Measurements from ENCODE around the gene TPX2. TPM values are rescaled to one million over a fixed set of nuclear protein-coding genes. Genes with fewer than 3 reads are reported as not detected.

TPX2 gene
- total RNA-seq, 1 experiment from 2014 or later, result 179 TPM

DNA sequence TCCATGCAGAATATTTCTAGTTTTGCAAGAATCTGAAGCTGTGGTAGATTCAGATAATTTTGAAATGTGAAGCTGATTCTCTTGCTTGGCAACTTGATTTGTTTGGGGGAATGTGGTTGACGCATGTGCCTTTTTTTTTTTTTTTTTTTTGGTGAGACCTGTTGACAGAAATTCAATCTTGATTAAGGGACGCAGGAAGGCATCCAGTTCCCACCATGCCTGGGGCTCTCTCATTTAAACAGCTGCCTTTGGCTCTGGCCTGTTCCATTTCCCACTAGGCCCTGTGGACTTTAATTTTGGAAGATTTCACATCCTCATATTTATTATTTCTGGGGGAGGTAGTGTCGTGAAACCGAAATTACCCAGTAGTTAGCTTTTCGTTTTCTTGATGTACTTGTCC is 8.6 kb downstream of the TPX2 start:
- no peak overlapping the region for H3K27ac Mint-ChIP-seq (ENCODE audit: unreplicated experiment)
- CTCF ChIA-PET, result interaction anchor here (0.7 to 0.9 kb wide), 3 partner anchors 24 to 114 kb away, joined by 3 to 4 read pairs (median 4); no protein-coding TSS in a partner anchor
- H3K4me1 Mint-ChIP-seq (ENCODE audit: low read depth, unreplicated experiment), result peaks cover 28% of the 10 kb centered on the region
- peaks cover 53% of the 10 kb centered on the region for H3K36me3 Mint-ChIP-seq (ENCODE audit: insufficient read depth, unreplicated experiment)
- TSS peak; percentile 1 for BruUV-seq (replicated peaks)
- H3K9me3 Mint-ChIP-seq (ENCODE audit: low read depth, unreplicated experiment), result no peaks in the 10 kb centered on the region
- no peak for DNase-seq
- TF ChIP-seq, protein P1, sequence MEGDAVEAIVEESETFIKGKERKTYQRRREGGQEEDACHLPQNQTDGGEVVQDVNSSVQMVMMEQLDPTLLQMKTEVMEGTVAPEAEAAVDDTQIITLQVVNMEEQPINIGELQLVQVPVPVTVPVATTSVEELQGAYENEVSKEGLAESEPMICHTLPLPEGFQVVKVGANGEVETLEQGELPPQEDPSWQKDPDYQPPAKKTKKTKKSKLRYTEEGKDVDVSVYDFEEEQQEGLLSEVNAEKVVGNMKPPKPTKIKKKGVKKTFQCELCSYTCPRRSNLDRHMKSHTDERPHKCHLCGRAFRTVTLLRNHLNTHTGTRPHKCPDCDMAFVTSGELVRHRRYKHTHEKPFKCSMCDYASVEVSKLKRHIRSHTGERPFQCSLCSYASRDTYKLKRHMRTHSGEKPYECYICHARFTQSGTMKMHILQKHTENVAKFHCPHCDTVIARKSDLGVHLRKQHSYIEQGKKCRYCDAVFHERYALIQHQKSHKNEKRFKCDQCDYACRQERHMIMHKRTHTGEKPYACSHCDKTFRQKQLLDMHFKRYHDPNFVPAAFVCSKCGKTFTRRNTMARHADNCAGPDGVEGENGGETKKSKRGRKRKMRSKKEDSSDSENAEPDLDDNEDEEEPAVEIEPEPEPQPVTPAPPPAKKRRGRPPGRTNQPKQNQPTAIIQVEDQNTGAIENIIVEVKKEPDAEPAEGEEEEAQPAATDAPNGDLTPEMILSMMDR (IDR thresholded peaks at IDR 0.05; ENCODE audit: unreplicated experiment), result no peak
- intact Hi-C loops (cut with micrococcal nuclease; ENCODE audit: unreplicated experiment), result no loop called here
- H3K4me3 Mint-ChIP-seq (ENCODE audit: low read depth, unreplicated experiment), result no peak overlapping the region
- H3K27me3 Mint-ChIP-seq (ENCODE audit: unreplicated experiment), result no peaks in the 10 kb centered on the region

DNA sequence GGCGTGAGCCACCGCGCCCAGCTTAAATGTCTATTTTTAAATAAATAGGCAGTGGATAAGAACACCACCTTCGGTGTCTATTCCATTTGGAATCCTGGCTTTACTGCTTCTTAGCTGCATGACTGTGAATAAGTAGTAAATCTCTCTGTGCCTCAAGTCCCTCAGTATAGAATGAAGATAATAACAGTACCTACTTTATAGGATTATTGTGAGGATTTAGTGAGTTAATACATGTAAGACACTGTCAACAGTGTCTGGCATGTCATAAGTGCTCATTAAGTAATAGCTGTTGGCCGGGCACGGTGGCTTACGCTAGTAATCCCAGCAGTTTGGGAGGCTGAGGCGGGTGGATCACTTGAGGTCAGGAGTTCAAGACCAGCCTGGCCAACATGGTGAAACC is 10.1 kb downstream of the TPX2 start:
- Mint-ChIP-seq H3K9me3 (ENCODE audit: low read depth, unreplicated experiment) (no peaks in the 10 kb centered on the region), H3K27ac (ENCODE audit: unreplicated experiment) (no peak overlapping the region), H3K4me3 (ENCODE audit: low read depth, unreplicated experiment) (no peak overlapping the region), H3K36me3 (ENCODE audit: insufficient read depth, unreplicated experiment) (peaks cover 55% of the 10 kb centered on the region), H3K27me3 (ENCODE audit: unreplicated experiment) (no peaks in the 10 kb centered on the region), H3K4me1 (ENCODE audit: low read depth, unreplicated experiment) (peaks cover 26% of the 10 kb centered on the region)
- no peak for DNase-seq
- CTCF ChIA-PET, result interaction anchor here (0.6 kb wide), 1 partner anchor 8 kb away, joined by 3 read pairs; no protein-coding TSS in a partner anchor
- no TSS peak for BruUV-seq (replicated peaks)
- TF ChIP-seq, protein P1 (IDR thresholded peaks at IDR 0.05; ENCODE audit: unreplicated experiment), result no peak
- intact Hi-C loops (cut with micrococcal nuclease; ENCODE audit: unreplicated experiment), result no loop called here

DNA sequence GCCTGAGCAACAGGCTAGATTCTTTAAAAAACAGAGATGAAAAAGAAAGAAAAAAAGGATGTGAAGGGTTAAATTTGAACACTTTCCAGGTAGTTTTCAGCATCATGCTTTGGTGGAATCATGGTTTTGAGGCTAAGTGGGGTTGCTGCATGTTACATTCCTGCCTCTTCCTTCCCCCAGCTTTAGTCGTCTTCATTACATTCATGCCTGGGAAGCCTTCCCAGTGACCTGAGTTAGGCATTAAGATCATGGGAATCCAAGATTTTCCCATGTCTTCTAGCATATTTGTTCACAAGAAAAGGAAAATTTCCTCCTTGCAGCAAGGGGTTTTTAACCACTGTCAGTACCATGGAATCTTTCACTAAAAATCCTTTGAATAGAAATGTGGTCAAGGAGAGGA is 12.0 kb downstream of the TPX2 start:
- H3K4me3 Mint-ChIP-seq (ENCODE audit: low read depth, unreplicated experiment), result no peak overlapping the region
- H3K27ac Mint-ChIP-seq (ENCODE audit: unreplicated experiment), result no peak overlapping the region

DNA sequence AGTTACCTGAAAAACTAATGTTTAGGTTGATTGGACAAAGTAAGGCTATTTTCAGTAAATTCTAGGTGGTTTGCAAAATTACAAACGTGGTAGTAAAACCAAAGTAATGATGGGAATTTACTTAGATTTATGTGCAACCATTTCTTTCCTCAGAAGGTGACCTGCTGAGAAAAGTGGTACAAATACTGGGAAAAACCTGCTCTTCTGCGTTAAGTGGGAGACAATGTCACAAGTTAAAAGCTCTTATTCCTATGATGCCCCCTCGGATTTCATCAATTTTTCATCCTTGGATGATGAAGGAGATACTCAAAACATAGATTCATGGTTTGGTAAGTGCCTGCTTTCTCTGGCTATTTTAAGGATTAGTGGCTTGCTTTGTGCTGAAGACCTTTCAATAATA is 18.2 kb downstream of the TPX2 start:
- H3K4me1 Mint-ChIP-seq (ENCODE audit: low read depth, unreplicated experiment), result no peaks in the 10 kb centered on the region
- TF ChIP-seq, protein P1 (IDR thresholded peaks at IDR 0.05; ENCODE audit: unreplicated experiment), result no peak
- H3K27ac Mint-ChIP-seq (ENCODE audit: unreplicated experiment), result no peak overlapping the region
- intact Hi-C loops (cut with micrococcal nuclease; ENCODE audit: unreplicated experiment), result no loop called here
- CTCF ChIA-PET, result interaction anchor here (0.7 kb wide), 1 partner anchor 8 kb away, joined by 3 read pairs; no protein-coding TSS in a partner anchor
- no TSS peak for BruUV-seq (replicated peaks)
- DNase-seq, result no peak
- H3K36me3 Mint-ChIP-seq (ENCODE audit: insufficient read depth, unreplicated experiment), result peaks cover 49% of the 10 kb centered on the region
- no peaks in the 10 kb centered on the region for H3K27me3 Mint-ChIP-seq (ENCODE audit: unreplicated experiment)
- no peak overlapping the region for H3K4me3 Mint-ChIP-seq (ENCODE audit: low read depth, unreplicated experiment)
- H3K9me3 Mint-ChIP-seq (ENCODE audit: low read depth, unreplicated experiment), result no peaks in the 10 kb centered on the region

More for the DNA sequence above, 12.0 kb downstream of the TPX2 start:
- no peak for DNase-seq
- no peaks in the 10 kb centered on the region for H3K27me3 Mint-ChIP-seq (ENCODE audit: unreplicated experiment)
- TF ChIP-seq, protein P1 (IDR thresholded peaks at IDR 0.05; ENCODE audit: unreplicated experiment), result no peak
- H3K36me3 Mint-ChIP-seq (ENCODE audit: insufficient read depth, unreplicated experiment), result peaks cover 39% of the 10 kb centered on the region
- no TSS peak for BruUV-seq (replicated peaks)
- peaks cover 10% of the 10 kb centered on the region for H3K4me1 Mint-ChIP-seq (ENCODE audit: low read depth, unreplicated experiment)
- H3K9me3 Mint-ChIP-seq (ENCODE audit: low read depth, unreplicated experiment), result no peaks in the 10 kb centered on the region
- CTCF ChIA-PET, result interaction anchor here (0.7 kb wide), 1 partner anchor 11 kb away, joined by 4 read pairs; no protein-coding TSS in a partner anchor
- intact Hi-C loops (cut with micrococcal nuclease; ENCODE audit: unreplicated experiment), result loop anchor here (5.0 kb wide), 1 partner anchor 36 kb away; no protein-coding TSS in a partner anchor
